Loucy (cell line): ENCODE measurements around the gene SPRR5.

ENCODE experiments used
- H2AFZ ChIP-seq: fragments of 200-600 bp; sonication (generic); 2 replicates; pipeline ENCODE4 v1.6.0; 2016; ENCODE audit warnings: antibody characterized with exemption, mild to moderate bottlenecking, low read length, moderate library complexity
- H3F3A ChIP-seq: fragments of 200-600 bp; 2 replicates; pipeline ENCODE4 v1.6.0; 2016; ENCODE audit warnings: antibody characterized with exemption, low read depth, mild to moderate bottlenecking
- H3K27me3 ChIP-seq: fragments of 200-600 bp; sonication (generic); 2 replicates; pipeline ENCODE4 v1.6.1; 2014; ENCODE audit warnings: low read length, mild to moderate bottlenecking; ENCODE audit not compliant: insufficient read depth, poor library complexity, severe bottlenecking
- H3K36me3 ChIP-seq: fragments of 200-600 bp; sonication (generic); 2 replicates; pipeline ENCODE4 v1.6.1; 2016; ENCODE audit warnings: low read length; ENCODE audit not compliant: insufficient read depth
- H3K4me1 ChIP-seq: fragments of 200-600 bp; sonication (generic); 2 replicates; pipeline ENCODE4 v1.5.1; 2014; ENCODE audit warnings: low read length, mild to moderate bottlenecking; ENCODE audit not compliant: insufficient read depth, poor library complexity, severe bottlenecking
- H3K4me2 ChIP-seq: fragments of 200-600 bp; sonication (generic); 2 replicates; pipeline ENCODE4 v1.6.0; 2014; ENCODE audit warnings: antibody characterized with exemption, low read length, low read depth, mild to moderate bottlenecking; ENCODE audit not compliant: poor library complexity, severe bottlenecking
- H3K4me3 ChIP-seq: fragments of 200-600 bp; sonication (generic); 2 replicates; pipeline ENCODE4 v1.5.1; 2014; ENCODE audit warnings: low read length, mild to moderate bottlenecking, mixed read lengths; ENCODE audit not compliant: poor library complexity, severe bottlenecking
- H3K79me2 ChIP-seq: fragments of 200-600 bp; sonication (generic); 2 replicates; pipeline ENCODE4 v1.6.1; 2014; ENCODE audit warnings: low read length; ENCODE audit not compliant: insufficient read depth
- H3K9ac ChIP-seq: fragments of 200-600 bp; sonication (generic); 2 replicates; pipeline ENCODE4 v1.6.0; 2014; ENCODE audit warnings: mild to moderate bottlenecking, low read depth, low read length, moderate library complexity; ENCODE audit not compliant: poor library complexity, severe bottlenecking
- H3K9me2 ChIP-seq: fragments of 200-600 bp; sonication (generic); replicated peaks from 2 replicates; pipeline ENCODE4 v1.6.1; 2016; ENCODE audit warnings: low read depth, low read length, mixed read lengths
- H3K9me3 ChIP-seq: fragments of 200-600 bp; sonication (generic); 2 replicates; pipeline ENCODE4 v1.6.1; 2014; ENCODE audit warnings: mild to moderate bottlenecking, antibody characterized with exemption, low read length, low read depth; ENCODE audit not compliant: insufficient read depth
- H4K20me1 ChIP-seq: fragments of 200-600 bp; sonication (generic); 2 replicates; pipeline ENCODE4 v1.6.0; 2014; ENCODE audit warnings: antibody characterized with exemption, low read length, mild to moderate bottlenecking; ENCODE audit not compliant: insufficient read depth, poor library complexity, severe bottlenecking
- EZH2phosphoT487 ChIP-seq: fragments of 200-600 bp; IDR thresholded peaks from 2 replicates; pipeline ENCODE4 v1.6.1; 2018; ENCODE audit warnings: antibody characterized with exemption, mild to moderate bottlenecking, moderate library complexity, borderline replicate concordance
- TF ChIP-seq, protein P1 (sequence below): fragments of 200-600 bp; sonication (generic); conservative IDR thresholded peaks from 2 replicates; pipeline ENCODE4 v1.5.1; 2014; ENCODE audit warnings: mild to moderate bottlenecking, antibody characterized with exemption, low read length

Gene SPRR5

DNA sequence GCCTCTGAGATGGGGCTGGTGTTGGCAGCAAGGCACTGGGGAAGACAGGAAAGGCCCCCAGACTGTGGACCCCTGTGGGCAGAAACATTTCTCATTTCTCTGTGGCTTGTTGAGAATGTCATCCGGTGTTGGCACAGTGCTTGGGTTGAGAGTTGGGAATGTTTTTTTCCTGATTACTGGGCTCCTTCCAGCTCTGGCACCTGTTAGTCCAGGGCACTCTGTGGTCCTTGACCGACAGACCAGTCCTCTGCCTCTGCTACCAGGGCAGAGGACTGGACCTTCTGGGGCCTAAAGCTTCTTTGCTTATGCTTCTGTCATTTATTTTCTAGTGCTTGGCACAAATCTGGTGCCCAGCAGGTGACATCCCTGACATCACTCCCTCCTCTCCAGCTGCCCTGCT is 4.8 kb upstream of the SPRR5 start:
- no peak overlapping the region for H3K4me3 ChIP-seq
- no peaks in the 10 kb centered on the region for H3K9me2 ChIP-seq
- no peaks in the 10 kb centered on the region for H3K4me1 ChIP-seq
- no peaks in the 10 kb centered on the region for H3K79me2 ChIP-seq
- no peaks in the 10 kb centered on the region for H3K27me3 ChIP-seq
- no peaks in the 10 kb centered on the region for H3F3A ChIP-seq
- no peak overlapping the region for H3K4me2 ChIP-seq
- H3K36me3 ChIP-seq, result no peaks in the 10 kb centered on the region
- H2AFZ ChIP-seq, result no peak overlapping the region
- TF ChIP-seq EZH2phosphoT487, result no peak
- TF ChIP-seq, protein P1, sequence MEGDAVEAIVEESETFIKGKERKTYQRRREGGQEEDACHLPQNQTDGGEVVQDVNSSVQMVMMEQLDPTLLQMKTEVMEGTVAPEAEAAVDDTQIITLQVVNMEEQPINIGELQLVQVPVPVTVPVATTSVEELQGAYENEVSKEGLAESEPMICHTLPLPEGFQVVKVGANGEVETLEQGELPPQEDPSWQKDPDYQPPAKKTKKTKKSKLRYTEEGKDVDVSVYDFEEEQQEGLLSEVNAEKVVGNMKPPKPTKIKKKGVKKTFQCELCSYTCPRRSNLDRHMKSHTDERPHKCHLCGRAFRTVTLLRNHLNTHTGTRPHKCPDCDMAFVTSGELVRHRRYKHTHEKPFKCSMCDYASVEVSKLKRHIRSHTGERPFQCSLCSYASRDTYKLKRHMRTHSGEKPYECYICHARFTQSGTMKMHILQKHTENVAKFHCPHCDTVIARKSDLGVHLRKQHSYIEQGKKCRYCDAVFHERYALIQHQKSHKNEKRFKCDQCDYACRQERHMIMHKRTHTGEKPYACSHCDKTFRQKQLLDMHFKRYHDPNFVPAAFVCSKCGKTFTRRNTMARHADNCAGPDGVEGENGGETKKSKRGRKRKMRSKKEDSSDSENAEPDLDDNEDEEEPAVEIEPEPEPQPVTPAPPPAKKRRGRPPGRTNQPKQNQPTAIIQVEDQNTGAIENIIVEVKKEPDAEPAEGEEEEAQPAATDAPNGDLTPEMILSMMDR, result no peak
- no peaks in the 10 kb centered on the region for H3K9me3 ChIP-seq
- H4K20me1 ChIP-seq, result no peaks in the 10 kb centered on the region
- H3K9ac ChIP-seq, result no peak overlapping the region

DNA sequence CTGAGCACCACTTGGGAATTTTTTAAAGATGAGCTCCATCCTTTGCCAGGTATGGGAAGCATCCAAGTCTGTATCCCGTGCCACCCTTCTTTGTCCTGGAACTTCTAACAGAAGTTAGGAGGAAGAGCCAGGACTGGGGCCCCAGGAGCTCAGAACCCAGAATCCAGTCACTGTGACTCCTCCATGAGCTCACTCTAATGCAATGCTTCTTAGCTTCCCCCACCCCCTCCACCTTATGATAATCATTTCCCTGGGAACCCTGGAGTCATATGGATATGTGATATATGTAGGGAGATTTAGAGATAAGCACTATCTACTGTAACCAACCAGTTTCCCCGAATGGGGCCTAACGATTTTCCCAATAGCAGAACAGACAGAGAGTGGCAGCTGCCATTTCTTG is 758 bp upstream of the SPRR5 start:
- no peak overlapping the region for H3K4me3 ChIP-seq
- H3K9me2 ChIP-seq, result no peaks in the 10 kb centered on the region
- H4K20me1 ChIP-seq, result no peaks in the 10 kb centered on the region
- no peaks in the 10 kb centered on the region for H3K9me3 ChIP-seq
- TF ChIP-seq, protein P1, result no peak
- TF ChIP-seq EZH2phosphoT487, result no peak
- H3K9ac ChIP-seq, result no peak overlapping the region
- no peaks in the 10 kb centered on the region for H3K4me1 ChIP-seq
- no peaks in the 10 kb centered on the region for H3K27me3 ChIP-seq
- H3K79me2 ChIP-seq, result no peaks in the 10 kb centered on the region
- H3K36me3 ChIP-seq, result no peaks in the 10 kb centered on the region
- no peaks in the 10 kb centered on the region for H3F3A ChIP-seq
- H3K4me2 ChIP-seq, result no peak overlapping the region
- no peak overlapping the region for H2AFZ ChIP-seq

DNA sequence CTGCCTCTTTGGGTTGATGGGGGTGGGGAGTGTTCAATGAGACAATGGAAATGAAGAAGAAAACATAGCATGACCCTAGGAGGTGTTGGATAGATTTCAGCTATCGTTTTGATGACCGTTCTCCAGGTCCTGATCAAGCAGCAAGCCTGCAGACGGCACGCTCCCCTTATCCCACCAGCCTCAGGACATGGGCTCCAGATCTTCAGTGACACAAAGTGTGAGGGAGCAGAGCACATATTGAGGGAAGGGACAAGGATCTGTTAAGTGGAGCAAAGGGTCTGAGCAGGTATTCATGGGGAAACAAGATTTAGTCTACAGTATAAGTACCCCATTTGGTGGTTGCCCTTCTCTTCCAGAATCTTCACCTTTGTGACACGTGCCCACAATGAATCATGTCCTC is 4.7 kb downstream of the SPRR5 start:
- H3K9me3 ChIP-seq, result no peaks in the 10 kb centered on the region
- no peaks in the 10 kb centered on the region for H3K36me3 ChIP-seq
- H3K9ac ChIP-seq, result no peak overlapping the region
- no peak overlapping the region for H3K4me3 ChIP-seq
- no peak overlapping the region for H3K4me2 ChIP-seq
- no peaks in the 10 kb centered on the region for H3K27me3 ChIP-seq
- H3K9me2 ChIP-seq, result no peaks in the 10 kb centered on the region
- no peaks in the 10 kb centered on the region for H3F3A ChIP-seq
- no peak for TF ChIP-seq EZH2phosphoT487
- TF ChIP-seq, protein P1, result no peak
- H3K79me2 ChIP-seq, result no peaks in the 10 kb centered on the region
- no peaks in the 10 kb centered on the region for H4K20me1 ChIP-seq
- no peaks in the 10 kb centered on the region for H3K4me1 ChIP-seq
- H2AFZ ChIP-seq, result no peak overlapping the region
